GM12878 (cell line): Measurements from ENCODE around the gene STYXL2. TPM values are rescaled to one million over a fixed set of nuclear protein-coding genes. Genes with fewer than 3 reads are reported as not detected.

Source experiments
- ATAC-seq: fragments of 200-7000 bp; cut with Tn5 transposase; 3 replicates; pipeline ENCODE4 v1.9.1; 2020; ENCODE audit warnings: mild to moderate bottlenecking, moderate library complexity
- BruUV-seq: library from RNA; stranded (reverse); fragments of 400-500 nt; replicated peaks from 2 replicates; lab custom pipeline; 2021; lab: Mats Ljungman, UMichigan
- CTCF ChIA-PET: fragments of 300-600 bp; sonication (Branson Sonifier 250); formaldehyde crosslinking; extraction: SDS; loops from one replicate; lab custom pipeline; 2021; ENCODE audit warnings: inconsistent platforms; lab: Yijun Ruan, JAX
- POLR2A ChIA-PET: fragments of 350-600 bp; formaldehyde crosslinking; extraction: SDS; loops from one replicate; lab custom pipeline; 2021; ENCODE audit warnings: inconsistent platforms; lab: Charles Lee
- RAD21 ChIA-PET: fragments of 300-600 bp; sonication (Branson Sonifier 250); formaldehyde crosslinking; loops from one replicate; lab custom pipeline; 2023; ENCODE audit warnings: antibody characterized with exemption; ENCODE audit not compliant: unreplicated experiment; lab: Charles Lee
- SMC1A ChIA-PET: fragments of 300-600 bp; sonication (Branson Sonifier 250); formaldehyde crosslinking; loops from one replicate; lab custom pipeline; 2023; ENCODE audit not compliant: unreplicated experiment, uncharacterized antibody; lab: Charles Lee
- DNase-seq: peaks from one replicate; pipeline ENCODE4 v3.0.0-alpha.2; 2011; ENCODE audit warnings: low read depth, low spot score
- FAIRE-seq: peaks from 3 replicates; lab custom pipeline; 2011; peaks lifted over from hg19 to GRCh38; lab: Jason Lieb, UNC
- H2AFZ ChIP-seq: 2 replicates; pipeline ENCODE4 v1.6.0; 2011; ENCODE audit warnings: low read depth, low read length, control low read depth; ENCODE audit not compliant: control insufficient read depth
- H3K27ac ChIP-seq: 2 replicates; pipeline ENCODE4 v1.5.1; 2011; ENCODE audit warnings: control low read depth; ENCODE audit not compliant: control insufficient read depth, insufficient read depth
- H3K27me3 ChIP-seq, 2 experiments: replicated peaks in 1 of 2; 2 replicates each; pipeline versions ENCODE4 v1.6.0 to v1.6.1; 2011; ENCODE audit warnings: low read length in 1 of 2; ENCODE audit not compliant: control insufficient read depth in 2 of 2, insufficient read depth in 2 of 2
- H3K36me3 ChIP-seq, 2 experiments: 2 replicates each; pipeline ENCODE4 v1.5.1; 2011; ENCODE audit warnings: low read length in 1 of 2; ENCODE audit not compliant: control insufficient read depth in 2 of 2, insufficient read depth in 2 of 2
- H3K4me1 ChIP-seq: 2 replicates; pipeline ENCODE4 v1.6.1; 2011; ENCODE audit warnings: mild to moderate bottlenecking, low read length, moderate library complexity, mixed read lengths; ENCODE audit not compliant: control insufficient read depth, insufficient read depth
- H3K4me2 ChIP-seq: 2 replicates; pipeline ENCODE4 v1.6.0; 2011; ENCODE audit warnings: control low read depth; ENCODE audit not compliant: control insufficient read depth, insufficient read depth
- H3K4me3 ChIP-seq: fragments of 200-600 bp; sonication (generic); 2 replicates; pipeline ENCODE4 v1.5.1; 2016
- H3K79me2 ChIP-seq: 2 replicates; pipeline ENCODE4 v1.6.0; 2011; ENCODE audit warnings: low read length; ENCODE audit not compliant: control insufficient read depth, insufficient read depth
- H3K9ac ChIP-seq: 2 replicates; pipeline ENCODE4 v1.8.0; 2011; ENCODE audit warnings: low read length, control low read depth, mixed read lengths; ENCODE audit not compliant: control insufficient read depth, insufficient read depth
- H3K9me3 ChIP-seq: replicated peaks from 3 replicates; pipeline ENCODE4 v1.5.1; 2011; ENCODE audit warnings: mild to moderate bottlenecking, low read length; ENCODE audit not compliant: control insufficient read depth, insufficient read depth
- H4K20me1 ChIP-seq: 2 replicates; pipeline ENCODE4 v1.6.0; 2011; ENCODE audit not compliant: control insufficient read depth, insufficient read depth
- CREM ChIP-seq: IDR thresholded peaks from 2 replicates; pipeline ENCODE4 v1.6.1; 2014; ENCODE audit warnings: antibody characterized with exemption, low read depth
- IRF4 ChIP-seq: IDR thresholded peaks from 2 replicates; pipeline ENCODE4 v1.6.1; 2011; ENCODE audit warnings: low read depth, low read length
- NR2C1 ChIP-seq: fragments of 450-650 bp; IDR thresholded peaks from 2 replicates; pipeline ENCODE4 v1.6.1; 2017; ENCODE audit warnings: antibody characterized with exemption, mild to moderate bottlenecking, moderate library complexity
- PAX8 ChIP-seq: fragments of 450-650 bp; IDR thresholded peaks from 2 replicates; pipeline ENCODE4 v1.6.1; 2017; ENCODE audit warnings: mild to moderate bottlenecking, moderate library complexity
- RUNX3 ChIP-seq: IDR thresholded peaks from 2 replicates; pipeline ENCODE4 v1.6.1; 2012; ENCODE audit warnings: low read length, inconsistent platforms
- YBX1 ChIP-seq: fragments of 450-650 bp; IDR thresholded peaks from 2 replicates; pipeline ENCODE4 v1.6.1; 2016; ENCODE audit warnings: antibody characterized with exemption
- WGBS: methylation state at CpG from one replicate; pipeline ENCODE4 v1.1.6; 2016; ENCODE audit warnings: low lambda C conversion rate; ENCODE audit not compliant: insufficient replicate concordance, insufficient coverage; ENCODE audit errors: missing lambda C conversion rate; 5-methylcytosine and 5-hydroxymethylcytosine counted together
- in situ Hi-C: fragments of 300-500 bp; cut with MboI; formaldehyde crosslinking; loops from 9 replicates; pipeline ENCODE4 v1.14.3; 2018; ENCODE audit warnings: mixed read lengths
- intact Hi-C: fragments of 100-400 bp; cut with micrococcal nuclease; formaldehyde crosslinking; loops from one replicate; pipeline ENCODE4 v1.14.2; 2022; ENCODE audit not compliant: unreplicated experiment
- polyA plus RNA-seq, 11 experiments: library from polyadenylated mRNA; depleted of rRNA in 4 of 11; unstranded in 6 of 11; stranded (reverse) in 5 of 11; fragments of >200 nt; fragmentation: Nextera tagmentation in 4 of 11; fragmentation: Illumina TruSeq in 1 of 11; extraction: Ambion mirVana in 4 of 11; extraction: Trizol in 1 of 11; gene quantifications; 1 replicate in 1 of 11; 2 replicates in 10 of 11; pipeline versions ENCODE4 v1.2.1 to v1.2.3, GENCODE V29; 2011 to 2016; ENCODE audit warnings: inconsistent platforms in 2 of 11, missing spikeins in 2 of 11, low read depth in 1 of 11
- total RNA-seq, 4 experiments: library from RNA; depleted of rRNA in 3 of 4; stranded (reverse); fragments of >200 nt in 3 of 4; fragmentation: Illumina TruSeq in 1 of 4; extraction: Trizol in 1 of 4; gene quantifications; 2 replicates each; pipeline versions ENCODE4 v1.2.1 to v1.2.3, GENCODE V29; 2013 to 2021
- TF ChIP-seq, protein P1 (sequence below): fragments of 450-650 bp; formaldehyde crosslinking; IDR thresholded peaks from 2 replicates; pipeline ENCODE4 v1.4.0; 2020; ENCODE audit warnings: mild to moderate bottlenecking, moderate library complexity
- TF ChIP-seq, protein P2 (sequence below): fragments of 450-650 bp; IDR thresholded peaks from 2 replicates; pipeline ENCODE4 v1.6.1; 2017; ENCODE audit warnings: borderline replicate concordance
- TF ChIP-seq, protein P3 (sequence below): IDR thresholded peaks from 2 replicates; pipeline ENCODE4 v1.6.1; 2012; ENCODE audit warnings: low read length, inconsistent platforms

Gene STYXL2
- total and polyA plus RNA-seq, 10 of the 15 experiments (the other 5 are each of a cell fraction or from before 2014, with no cell fraction given): under 0.01 to 0.08 (median 0.03) TPM; not detected in 7

DNA sequence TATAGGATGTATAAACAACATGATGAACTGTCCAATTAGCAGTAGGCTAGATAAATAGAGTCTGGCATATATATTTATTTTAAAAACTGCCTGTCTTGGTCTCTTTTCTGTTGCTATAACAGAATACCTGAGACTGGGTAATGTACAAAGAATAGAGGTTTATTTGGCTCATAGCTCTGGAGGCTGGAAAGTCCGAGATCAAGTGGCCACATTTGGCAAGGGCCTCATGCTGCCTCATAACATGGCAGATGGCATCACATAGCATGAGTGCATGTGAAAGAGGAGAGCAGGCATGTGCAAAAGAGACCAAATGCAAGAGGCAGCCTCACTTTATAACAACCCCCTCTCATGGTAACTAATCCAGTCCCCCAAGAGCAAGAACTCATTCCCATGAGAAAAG is 6.0 kb downstream of the STYXL2 start (continued):
- TF ChIP-seq, protein P1, sequence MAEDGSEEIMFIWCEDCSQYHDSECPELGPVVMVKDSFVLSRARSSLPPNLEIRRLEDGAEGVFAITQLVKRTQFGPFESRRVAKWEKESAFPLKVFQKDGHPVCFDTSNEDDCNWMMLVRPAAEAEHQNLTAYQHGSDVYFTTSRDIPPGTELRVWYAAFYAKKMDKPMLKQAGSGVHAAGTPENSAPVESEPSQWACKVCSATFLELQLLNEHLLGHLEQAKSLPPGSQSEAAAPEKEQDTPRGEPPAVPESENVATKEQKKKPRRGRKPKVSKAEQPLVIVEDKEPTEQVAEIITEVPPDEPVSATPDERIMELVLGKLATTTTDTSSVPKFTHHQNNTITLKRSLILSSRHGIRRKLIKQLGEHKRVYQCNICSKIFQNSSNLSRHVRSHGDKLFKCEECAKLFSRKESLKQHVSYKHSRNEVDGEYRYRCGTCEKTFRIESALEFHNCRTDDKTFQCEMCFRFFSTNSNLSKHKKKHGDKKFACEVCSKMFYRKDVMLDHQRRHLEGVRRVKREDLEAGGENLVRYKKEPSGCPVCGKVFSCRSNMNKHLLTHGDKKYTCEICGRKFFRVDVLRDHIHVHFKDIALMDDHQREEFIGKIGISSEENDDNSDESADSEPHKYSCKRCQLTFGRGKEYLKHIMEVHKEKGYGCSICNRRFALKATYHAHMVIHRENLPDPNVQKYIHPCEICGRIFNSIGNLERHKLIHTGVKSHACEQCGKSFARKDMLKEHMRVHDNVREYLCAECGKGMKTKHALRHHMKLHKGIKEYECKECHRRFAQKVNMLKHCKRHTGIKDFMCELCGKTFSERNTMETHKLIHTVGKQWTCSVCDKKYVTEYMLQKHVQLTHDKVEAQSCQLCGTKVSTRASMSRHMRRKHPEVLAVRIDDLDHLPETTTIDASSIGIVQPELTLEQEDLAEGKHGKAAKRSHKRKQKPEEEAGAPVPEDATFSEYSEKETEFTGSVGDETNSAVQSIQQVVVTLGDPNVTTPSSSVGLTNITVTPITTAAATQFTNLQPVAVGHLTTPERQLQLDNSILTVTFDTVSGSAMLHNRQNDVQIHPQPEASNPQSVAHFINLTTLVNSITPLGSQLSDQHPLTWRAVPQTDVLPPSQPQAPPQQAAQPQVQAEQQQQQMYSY: no peak
- no peak for TF ChIP-seq RUNX3
- TF ChIP-seq PAX8: no peak

DNA sequence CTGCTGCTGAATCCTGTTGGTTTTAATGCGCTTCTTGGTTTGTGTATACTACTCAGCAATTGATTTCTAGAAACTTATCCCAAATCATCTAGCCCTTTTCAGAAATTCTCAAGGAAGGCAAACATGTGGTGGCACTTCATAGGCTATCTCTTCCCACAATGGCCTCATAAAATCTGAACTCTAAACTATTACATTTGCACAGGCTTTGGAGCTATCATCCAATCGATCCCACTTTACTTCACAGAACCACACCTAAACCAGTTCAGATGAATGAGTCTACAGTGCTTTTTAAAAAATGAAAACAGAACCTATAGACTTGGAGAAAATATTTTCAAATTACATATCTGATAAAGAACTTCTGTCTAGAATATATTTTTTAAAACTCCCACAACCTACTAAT is 6.9 kb downstream of the STYXL2 start:
- no peaks in the 10 kb centered on the region; the same call in 2 of the 3 replicates for H3K9me3 ChIP-seq
- H3K4me1 ChIP-seq: peaks cover 12% of the 10 kb centered on the region
- no peaks in the 10 kb centered on the region for H3K79me2 ChIP-seq
- WGBS: 72% methylated on average over 2 of the region's 2 CpGs
- H3K36me3 ChIP-seq: no peaks in the 10 kb centered on the region
- no peak overlapping the region for H3K27ac ChIP-seq
- TF ChIP-seq IRF4 (no peak), CREM (no peak), YBX1 (no peak), NR2C1 (no peak)
- TF ChIP-seq, protein P2, sequence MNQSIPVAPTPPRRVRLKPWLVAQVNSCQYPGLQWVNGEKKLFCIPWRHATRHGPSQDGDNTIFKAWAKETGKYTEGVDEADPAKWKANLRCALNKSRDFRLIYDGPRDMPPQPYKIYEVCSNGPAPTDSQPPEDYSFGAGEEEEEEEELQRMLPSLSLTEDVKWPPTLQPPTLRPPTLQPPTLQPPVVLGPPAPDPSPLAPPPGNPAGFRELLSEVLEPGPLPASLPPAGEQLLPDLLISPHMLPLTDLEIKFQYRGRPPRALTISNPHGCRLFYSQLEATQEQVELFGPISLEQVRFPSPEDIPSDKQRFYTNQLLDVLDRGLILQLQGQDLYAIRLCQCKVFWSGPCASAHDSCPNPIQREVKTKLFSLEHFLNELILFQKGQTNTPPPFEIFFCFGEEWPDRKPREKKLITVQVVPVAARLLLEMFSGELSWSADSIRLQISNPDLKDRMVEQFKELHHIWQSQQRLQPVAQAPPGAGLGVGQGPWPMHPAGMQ: no peak
- TF ChIP-seq, protein P3, sequence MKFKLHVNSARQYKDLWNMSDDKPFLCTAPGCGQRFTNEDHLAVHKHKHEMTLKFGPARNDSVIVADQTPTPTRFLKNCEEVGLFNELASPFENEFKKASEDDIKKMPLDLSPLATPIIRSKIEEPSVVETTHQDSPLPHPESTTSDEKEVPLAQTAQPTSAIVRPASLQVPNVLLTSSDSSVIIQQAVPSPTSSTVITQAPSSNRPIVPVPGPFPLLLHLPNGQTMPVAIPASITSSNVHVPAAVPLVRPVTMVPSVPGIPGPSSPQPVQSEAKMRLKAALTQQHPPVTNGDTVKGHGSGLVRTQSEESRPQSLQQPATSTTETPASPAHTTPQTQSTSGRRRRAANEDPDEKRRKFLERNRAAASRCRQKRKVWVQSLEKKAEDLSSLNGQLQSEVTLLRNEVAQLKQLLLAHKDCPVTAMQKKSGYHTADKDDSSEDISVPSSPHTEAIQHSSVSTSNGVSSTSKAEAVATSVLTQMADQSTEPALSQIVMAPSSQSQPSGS: no peak
- H2AFZ ChIP-seq: no peak overlapping the region
- ChIA-PET RAD21 (no interaction called here), POLR2A (no interaction called here), CTCF (no interaction called here), SMC1A (no interaction called here)
- no peak overlapping the region for H3K4me2 ChIP-seq
- H3K27me3 ChIP-seq: no peaks in the 10 kb centered on the region
- no peaks in the 10 kb centered on the region for H4K20me1 ChIP-seq
- H3K4me3 ChIP-seq: no peak overlapping the region
- intact Hi-C loops (no loop called here), in situ Hi-C loops (no loop called here)
- H3K9ac ChIP-seq: no peak overlapping the region
- ATAC-seq (no peak), DNase-seq (no peak), FAIRE-seq (no peak)
- BruUV-seq: no TSS peak
